NB4 (cell line): ENCODE measurements around the gene EPDR1.

Experiments
- CTCF ChIP-seq: IDR thresholded peaks from one replicate; pipeline ENCODE4 v1.5.1; 2012; ENCODE audit warnings: low read depth, low read length
- POLR2A ChIP-seq: IDR thresholded peaks from 2 replicates; pipeline ENCODE4 v1.6.1; 2011; ENCODE audit warnings: mild to moderate bottlenecking; ENCODE audit not compliant: insufficient read length; ENCODE audit errors: extremely low read depth

- TF ChIP-seq POLR2A, result no peak
- no peak for TF ChIP-seq CTCF
Measured at GRCh38 chr7:37944737-37945054, 24.3 kb downstream of the EPDR1 start.
